K562 (cell line): ENCODE data around the gene ARL10. TPM values are rescaled to one million over a fixed set of nuclear protein-coding genes. Genes with fewer than 3 reads are reported as not detected.

ENCODE experiments used
- CAMTA2 ChIP-seq: fragments of 250-450 bp; sonication (Bioruptor Pico); conservative IDR thresholded peaks from 2 replicates; pipeline ENCODE4 v1.5.1; 2022
- E2F1 ChIP-seq: sonication (generic); formaldehyde crosslinking; IDR thresholded peaks from 2 replicates; pipeline ENCODE4 v1.8.1; 2023; ENCODE audit warnings: mild to moderate bottlenecking, missing genetic modification reagents, moderate library complexity
- EGR1 ChIP-seq: fragments of 450-650 bp; conservative IDR thresholded peaks from 2 replicates; pipeline ENCODE4 v1.6.1; 2017; ENCODE audit warnings: mild to moderate bottlenecking
- HBP1 ChIP-seq: fragments of 450-650 bp; formaldehyde crosslinking; IDR thresholded peaks from 2 replicates; pipeline ENCODE4 v1.4.0; 2022; ENCODE audit warnings: missing genetic modification characterization
- HINFP ChIP-seq: fragments of 450-650 bp; conservative IDR thresholded peaks from 2 replicates; pipeline ENCODE4 v1.6.1; 2016; ENCODE audit warnings: missing genetic modification characterization, low read depth, mild to moderate bottlenecking, control low read depth, missing compliant biosample characterization
- MLX ChIP-seq, 2 experiments: fragments of 450-650 bp in 1 of 2; sonication (generic) in 1 of 2; formaldehyde crosslinking; conservative IDR thresholded peaks; 2 replicates each; pipeline versions ENCODE4 v1.4.0 to v1.8.1; 2020 to 2022; ENCODE audit warnings: mild to moderate bottlenecking in 1 of 2, missing genetic modification reagents in 1 of 2
- NKRF ChIP-seq: fragments of 450-650 bp; IDR thresholded peaks from 2 replicates; pipeline ENCODE4 v1.6.1; 2016; ENCODE audit warnings: borderline replicate concordance
- RBM39 ChIP-seq: fragments of 200-400 bp; formaldehyde crosslinking; optimal IDR thresholded peaks from 2 replicates; pipeline ENCODE3; 2018; ENCODE audit warnings: low read depth, low read length
- RHOXF2B ChIP-seq: fragments of 250-450 bp; sonication (Bioruptor Pico); conservative IDR thresholded peaks from 2 replicates; pipeline ENCODE4 v1.5.1; 2021
- SIRT6 ChIP-seq: IDR thresholded peaks from one replicate; pipeline ENCODE4 v1.6.1; 2012; ENCODE audit warnings: low read depth, mild to moderate bottlenecking, control low read depth, inconsistent platforms, low read length, moderate library complexity
- TBP ChIP-seq: optimal IDR thresholded peaks from 2 replicates; pipeline ENCODE3; 2011; ENCODE audit warnings: low read depth, low read length, improper control_type of control experiment
- TEAD4 ChIP-seq, 2 experiments: sonication (generic) in 1 of 2; formaldehyde crosslinking in 1 of 2; IDR thresholded peaks; 2 replicates each; pipeline versions ENCODE4 v1.6.1 to v1.8.0; 2012 to 2022; ENCODE audit warnings: borderline replicate concordance in 1 of 2, inconsistent platforms in 1 of 2, low read length in 1 of 2, mild to moderate bottlenecking in 1 of 2, missing genetic modification reagents in 1 of 2
- ZHX1 ChIP-seq: fragments of 150-350 bp; conservative IDR thresholded peaks from 2 replicates; pipeline ENCODE4 v1.6.1; 2014; ENCODE audit warnings: low read length
- ZNF57 ChIP-seq: fragments of 450-650 bp; formaldehyde crosslinking; IDR thresholded peaks from 2 replicates; pipeline ENCODE4 v1.4.0; 2020; ENCODE audit warnings: mild to moderate bottlenecking, moderate library complexity
- polyA plus RNA-seq, 8 experiments: library from polyadenylated mRNA; depleted of rRNA in 4 of 8; stranded (reverse) in 5 of 8; unstranded in 3 of 8; fragments of >200 nt; fragmentation: Nextera tagmentation in 2 of 8; fragmentation: Illumina TruSeq in 1 of 8; extraction: Ambion mirVana in 2 of 8; extraction: Trizol in 1 of 8; gene quantifications; 2 replicates each; pipeline versions ENCODE4 v1.2.1 to v1.2.3, GENCODE V29; 2011 to 2014; ENCODE audit warnings: inconsistent platforms in 1 of 8, missing spikeins in 1 of 8
- total RNA-seq, 7 experiments: library from RNA; depleted of rRNA in 6 of 7; stranded (reverse); fragments of >200 nt in 6 of 7; fragmentation: Illumina TruSeq in 2 of 7; extraction: Trizol in 2 of 7; gene quantifications; 2 replicates each; pipeline versions ENCODE4 v1.2.1 to v1.2.3, GENCODE V29; 2011 to 2021; ENCODE audit warnings: low replicate concordance in 1 of 7

Gene ARL10
- total and polyA plus RNA-seq, 9 of the 15 experiments (the other 6 are each of a cell fraction or from before 2014, with no cell fraction given), result under 0.01 to 0.40 (median 0.34) TPM; not detected in 3

GRCh38 chr5:176415952-176416924 is 51.0 kb downstream of the ARL10 start, which contains the start of gene CLTB (continued):
- TF ChIP-seq E2F1 (CRISPR knock-in tag) (no peak), CAMTA2 (CRISPR knock-in tag) (no peak), TEAD4 (IDR thresholded peaks at IDR 0.05; ENCODE audit: low read length) (peak; percentile 77), TEAD4 (CRISPR knock-in tag; IDR thresholded peaks at IDR 0.05; ENCODE audit: borderline replicate concordance) (no peak; the same call in 1 of the 2 replicates), TBP (peak; percentile 66), ZNF57 (no peak), ZHX1 (no peak), RBM39 (no peak), HBP1 (CRISPR knock-in tag) (no peak), MLX (CRISPR knock-in tag; conservative IDR thresholded peaks at IDR 0.05) (no peak), NKRF (no peak), HINFP (no peak), RHOXF2B (CRISPR knock-in tag) (no peak), EGR1 (peak; percentile 27), SIRT6 (no peak)
